NT2/D1 (cell line): ENCODE data around the gene SYNDIG1.

Experiments used
- DNase-seq: peaks from one replicate; pipeline ENCODE4 v3.0.0-alpha.2; 2011; ENCODE audit warnings: low read depth, low spot score
- H3K27me3 ChIP-seq: 2 replicates; pipeline ENCODE4 v1.6.0; 2011; ENCODE audit warnings: mild to moderate bottlenecking; ENCODE audit not compliant: insufficient read length, insufficient read depth
- H3K36me3 ChIP-seq: 2 replicates; pipeline ENCODE4 v1.6.1; 2011; ENCODE audit warnings: mild to moderate bottlenecking, low read length, mixed read lengths; ENCODE audit not compliant: insufficient read depth, insufficient read length
- H3K4me1 ChIP-seq: 2 replicates; pipeline ENCODE4 v1.5.1; 2011; ENCODE audit not compliant: insufficient read depth, insufficient read length
- H3K4me3 ChIP-seq: 2 replicates; pipeline ENCODE4 v1.5.1; 2011; ENCODE audit warnings: low read depth; ENCODE audit not compliant: insufficient read length
- H3K9ac ChIP-seq: 2 replicates; pipeline ENCODE4 v1.6.0; 2011; ENCODE audit warnings: low read depth; ENCODE audit not compliant: insufficient read length
- H3K9me3 ChIP-seq: 2 replicates; pipeline ENCODE4 v1.5.1; 2011; ENCODE audit warnings: mild to moderate bottlenecking, low read length; ENCODE audit not compliant: insufficient read depth
- SUZ12 ChIP-seq: IDR thresholded peaks from 2 replicates; pipeline ENCODE4 v1.6.1; 2011; ENCODE audit not compliant: insufficient read length, insufficient read depth; ENCODE audit errors: extremely low read depth
- YY1 ChIP-seq: IDR thresholded peaks from 2 replicates; pipeline ENCODE4 v1.6.1; 2011; ENCODE audit not compliant: insufficient read length, insufficient read depth
- ZNF274 ChIP-seq: IDR thresholded peaks from 2 replicates; pipeline ENCODE4 v1.6.1; 2011; ENCODE audit warnings: mild to moderate bottlenecking, low read depth, low read length

The SYNDIG1 gene

DNA sequence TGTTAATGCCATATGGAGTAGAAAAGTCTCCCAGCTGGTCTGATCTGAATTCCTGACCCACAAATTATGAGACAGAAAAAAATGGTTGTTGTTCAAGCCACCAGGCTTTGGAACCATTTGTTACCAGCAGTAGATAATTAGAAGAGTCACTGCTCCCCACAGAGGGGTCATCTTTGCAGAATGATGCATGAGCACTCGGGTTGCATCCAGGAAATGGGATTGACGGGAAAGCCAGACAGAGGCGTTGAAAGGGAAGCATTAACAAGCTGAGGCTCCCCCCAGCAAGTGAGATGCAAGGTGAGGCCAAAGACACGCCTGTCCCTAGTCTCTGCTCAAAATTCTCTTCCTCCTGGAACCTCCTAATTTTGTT lies 182.5 kb downstream of the SYNDIG1 start:
- Histone ChIP-seq H3K4me3 (no peak overlapping the region), H3K9me3 (no peaks in the 10 kb centered on the region), H3K4me1 (peaks cover 3% of the 10 kb centered on the region), H3K9ac (no peak overlapping the region), H3K36me3 (no peaks in the 10 kb centered on the region), H3K27me3 (no peaks in the 10 kb centered on the region)
- no peak for TF ChIP-seq ZNF274
- no peak for TF ChIP-seq YY1
- TF ChIP-seq SUZ12 = no peak
- no peak for DNase-seq

DNA sequence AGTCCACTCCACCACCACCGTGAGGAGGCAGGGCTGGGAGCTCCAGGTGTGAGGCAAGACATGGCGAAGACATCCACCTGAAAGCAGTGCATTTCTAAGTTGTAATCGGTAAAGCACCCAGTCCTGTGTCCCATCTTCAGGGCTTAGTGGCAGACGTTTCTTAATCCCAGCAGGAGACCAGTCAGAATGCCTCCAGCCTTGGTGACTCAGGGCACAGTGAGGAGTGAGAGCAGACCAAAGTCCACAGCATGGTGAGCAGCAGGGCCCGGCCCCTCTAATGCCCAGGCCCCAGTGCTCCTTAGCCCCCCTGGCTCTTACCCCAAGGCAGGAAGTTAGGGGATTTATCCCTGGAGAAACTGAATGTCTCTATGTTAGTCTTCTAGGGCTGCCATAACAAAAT lies 183.9 kb downstream of the SYNDIG1 start:
- Histone ChIP-seq H3K9me3 (no peaks in the 10 kb centered on the region), H3K4me3 (no peak overlapping the region), H3K4me1 (peaks cover 3% of the 10 kb centered on the region), H3K27me3 (no peaks in the 10 kb centered on the region), H3K36me3 (no peaks in the 10 kb centered on the region), H3K9ac (no peak overlapping the region)
- no peak for DNase-seq
- TF ChIP-seq ZNF274 = no peak
- TF ChIP-seq SUZ12 = no peak
- TF ChIP-seq YY1 = no peak

DNA sequence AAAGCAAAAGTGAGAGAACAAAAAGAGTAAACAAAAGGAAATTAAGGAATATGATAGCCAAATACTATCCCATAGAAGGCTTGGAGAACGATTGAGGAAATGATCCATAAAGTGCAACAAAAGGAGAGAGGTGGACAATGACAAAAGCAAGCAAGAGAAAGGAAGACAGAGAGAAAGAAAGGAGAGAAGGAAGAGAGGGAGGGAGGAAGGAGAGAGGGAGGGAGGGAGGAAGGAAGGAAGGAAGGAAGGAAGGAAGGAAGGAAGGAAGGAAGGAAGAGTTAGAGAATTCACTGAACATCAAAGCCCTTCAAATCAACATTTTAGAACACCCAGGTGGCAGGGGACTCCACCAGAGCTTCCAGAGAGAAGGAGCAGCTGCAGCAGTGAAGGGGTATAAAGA lies 185.0 kb downstream of the SYNDIG1 start:
- DNase-seq = no peak
- Histone ChIP-seq H3K9me3 (no peaks in the 10 kb centered on the region), H3K27me3 (no peaks in the 10 kb centered on the region), H3K4me3 (no peak overlapping the region), H3K4me1 (peaks cover 3% of the 10 kb centered on the region), H3K36me3 (no peaks in the 10 kb centered on the region), H3K9ac (no peak overlapping the region)
- TF ChIP-seq YY1 = no peak
- TF ChIP-seq SUZ12 = no peak
- TF ChIP-seq ZNF274 = no peak

DNA sequence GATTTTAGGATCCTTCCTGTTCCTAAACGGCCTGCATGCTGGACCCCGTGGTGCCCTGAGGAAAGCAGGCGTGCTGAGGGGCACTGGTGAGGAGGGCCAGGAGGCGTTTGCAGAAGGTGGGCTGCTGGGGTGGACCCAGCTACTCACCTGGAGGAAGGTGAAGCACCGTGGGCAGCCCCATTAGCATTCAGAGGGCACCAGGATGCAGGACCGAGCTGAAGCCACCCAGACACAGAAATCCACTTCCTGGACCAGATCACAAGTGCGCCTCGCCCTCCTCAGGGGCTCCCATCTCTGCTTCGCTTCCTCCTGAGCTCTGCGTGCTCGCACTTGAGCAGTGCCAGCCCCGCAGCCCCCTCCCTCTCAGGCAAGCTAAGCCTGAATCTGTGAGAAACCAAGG lies 187.0 kb downstream of the SYNDIG1 start:
- no peaks in the 10 kb centered on the region for H3K27me3 ChIP-seq
- no peaks in the 10 kb centered on the region for H3K9me3 ChIP-seq
- no peak for DNase-seq
- H3K4me3 ChIP-seq = no peak overlapping the region
- TF ChIP-seq ZNF274 = no peak
- no peak for TF ChIP-seq SUZ12
- TF ChIP-seq YY1 = no peak
- H3K36me3 ChIP-seq = no peaks in the 10 kb centered on the region
- H3K9ac ChIP-seq = no peak overlapping the region
- peaks cover 3% of the 10 kb centered on the region for H3K4me1 ChIP-seq

DNA sequence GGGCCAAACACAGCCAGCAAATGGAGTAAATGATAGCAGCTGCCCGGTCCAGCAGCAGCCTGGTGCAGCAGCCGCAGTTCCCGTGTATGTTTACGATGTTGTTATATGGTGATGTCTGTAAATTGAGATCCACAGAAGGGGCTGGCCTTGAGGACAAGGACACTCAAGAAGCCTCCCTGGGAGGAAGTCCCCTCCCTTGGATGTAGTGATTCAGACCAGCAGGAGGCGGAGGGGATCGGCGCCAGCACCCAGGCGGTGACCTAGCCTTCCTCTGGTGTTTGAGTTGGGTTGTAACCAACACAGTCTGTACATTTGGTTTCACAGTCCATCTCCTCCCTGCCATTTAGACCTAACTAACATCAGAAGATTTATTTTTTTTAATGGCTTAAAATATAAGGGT lies 187.8 kb downstream of the SYNDIG1 start:
- no peak for DNase-seq
- Histone ChIP-seq H3K9ac (no peak overlapping the region), H3K9me3 (no peaks in the 10 kb centered on the region), H3K4me3 (no peak overlapping the region), H3K36me3 (no peaks in the 10 kb centered on the region), H3K27me3 (no peaks in the 10 kb centered on the region), H3K4me1 (peaks cover 3% of the 10 kb centered on the region)
- no peak for TF ChIP-seq ZNF274
- no peak for TF ChIP-seq SUZ12
- no peak for TF ChIP-seq YY1

DNA sequence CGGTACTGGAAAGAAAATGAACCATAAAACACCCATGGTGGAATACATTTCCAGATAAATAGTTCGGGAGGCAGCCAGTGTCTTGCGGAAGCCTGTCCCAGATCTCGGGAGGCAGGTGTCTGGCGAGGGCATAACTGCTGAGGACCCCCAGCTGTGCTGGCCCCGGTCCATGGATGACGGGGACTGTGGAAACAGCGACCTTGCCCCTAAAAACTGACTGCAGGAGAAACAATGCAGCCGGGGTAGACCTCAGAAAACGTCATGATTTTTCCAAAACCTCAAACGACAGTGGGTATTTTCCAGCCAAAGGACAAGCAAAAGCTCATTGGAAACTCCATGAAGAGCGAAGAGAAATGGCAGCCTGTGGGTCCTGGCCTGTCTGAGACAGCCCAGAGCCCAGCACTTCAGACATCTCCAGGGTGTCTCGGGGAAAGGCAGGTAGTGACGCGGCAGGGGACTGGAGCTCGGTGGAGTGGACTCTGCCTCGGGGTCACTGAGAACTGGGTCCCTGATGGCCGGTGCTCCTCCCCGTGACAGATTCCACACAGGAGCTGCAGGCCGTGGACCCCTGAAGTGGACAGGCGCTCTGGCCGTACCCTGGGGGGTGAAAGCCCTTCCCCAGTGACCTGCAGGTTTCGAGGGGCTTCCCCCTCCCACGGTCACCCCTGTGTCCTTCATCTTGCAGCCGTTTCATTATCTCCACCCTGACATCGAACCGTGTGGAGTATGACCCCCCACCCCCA lies 188.6 kb downstream of the SYNDIG1 start:
- Histone ChIP-seq H3K9ac (no peak overlapping the region), H3K4me1 (peaks cover 2% of the 10 kb centered on the region), H3K36me3 (no peaks in the 10 kb centered on the region), H3K9me3 (no peaks in the 10 kb centered on the region), H3K4me3 (no peak overlapping the region), H3K27me3 (no peaks in the 10 kb centered on the region)
- no peak for DNase-seq
- TF ChIP-seq YY1 (no peak), SUZ12 (no peak), ZNF274 (no peak)

DNA sequence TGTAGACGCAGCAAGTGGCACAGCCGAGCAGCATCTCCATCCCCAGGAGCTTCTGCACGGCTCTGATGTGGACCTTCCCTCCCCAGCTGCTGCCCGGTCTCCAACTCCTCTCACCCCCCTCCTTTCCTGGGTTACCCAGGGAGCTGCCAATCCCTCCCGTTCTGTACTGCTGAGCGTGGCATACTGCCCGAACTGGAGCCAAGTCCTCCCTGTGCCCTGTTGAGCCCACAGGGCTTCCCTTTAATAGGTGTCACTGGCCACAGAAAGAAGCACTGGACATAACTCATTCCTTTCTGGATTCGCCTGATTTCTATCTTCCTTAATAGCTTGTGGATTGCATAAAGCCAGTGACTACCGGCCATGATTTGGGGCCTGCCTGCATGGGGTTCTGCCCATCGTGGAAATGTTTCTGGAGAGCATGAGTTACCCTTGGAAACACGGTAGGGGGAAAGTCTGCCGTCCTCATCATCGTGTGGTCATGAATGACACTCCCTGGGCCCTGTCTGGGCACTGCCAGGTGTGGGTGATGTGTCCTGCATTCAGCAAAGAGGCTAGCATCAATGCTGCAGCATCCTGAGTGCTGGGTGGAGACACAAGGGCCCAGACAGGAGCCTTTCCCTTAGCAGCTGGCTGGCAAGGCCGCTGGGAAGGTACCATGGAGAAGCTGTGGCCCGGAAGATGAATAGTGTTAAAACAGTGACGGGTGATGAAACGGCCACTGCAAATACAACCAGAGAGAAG lies 189.7 kb downstream of the SYNDIG1 start:
- Histone ChIP-seq H3K4me3 (no peak overlapping the region), H3K9me3 (no peaks in the 10 kb centered on the region), H3K4me1 (no peaks in the 10 kb centered on the region), H3K27me3 (no peaks in the 10 kb centered on the region), H3K36me3 (no peaks in the 10 kb centered on the region), H3K9ac (no peak overlapping the region)
- TF ChIP-seq SUZ12 = no peak
- no peak for TF ChIP-seq YY1
- no peak for TF ChIP-seq ZNF274
- no peak for DNase-seq
